DND-41 (cell line): ENCODE measurements around the gene ENDOG.
A peak's percentile ranks its signal among the peaks of the same experiment; 100 is the strongest.
"Not testable (repeated sequence)": the region's sequence is repeated elsewhere in the genome, so short reads cannot be mapped to it uniquely, and the experiment has no call there.

Experiments
- ATAC-seq: fragments of 200-7000 bp; cut with Tn5 transposase; 3 replicates; pipeline ENCODE4 v1.9.1; 2021; ENCODE audit warnings: low read depth; ENCODE audit not compliant: insufficient read depth
- DNase-seq: peaks from one replicate; pipeline ENCODE4 v3.0.0-alpha.2; 2020
- H2AFZ ChIP-seq: 2 replicates; pipeline ENCODE4 v1.6.0; 2012; ENCODE audit warnings: low read depth, low read length
- H3K27ac ChIP-seq: 2 replicates; pipeline ENCODE4 v1.5.1; 2012; ENCODE audit warnings: low read length, inconsistent platforms
- H3K27me3 ChIP-seq: fragments of 200-600 bp; sonication (generic); 2 replicates; pipeline ENCODE4 v1.6.0; 2012; ENCODE audit warnings: low read length, mild to moderate bottlenecking, inconsistent platforms; ENCODE audit not compliant: insufficient read depth, poor library complexity
- H3K36me3 ChIP-seq: 2 replicates; pipeline ENCODE4 v1.5.1; 2012; ENCODE audit warnings: low read length, inconsistent platforms; ENCODE audit not compliant: insufficient read depth
- H3K4me1 ChIP-seq: 2 replicates; pipeline ENCODE4 v1.5.1; 2012; ENCODE audit warnings: mild to moderate bottlenecking, low read length; ENCODE audit not compliant: insufficient read depth
- H3K4me2 ChIP-seq: 2 replicates; pipeline ENCODE4 v1.6.0; 2012; ENCODE audit warnings: mild to moderate bottlenecking, moderate library complexity, low read length, inconsistent platforms; ENCODE audit not compliant: insufficient read depth
- H3K4me3 ChIP-seq, 2 experiments: fragments of 200-600 bp in 1 of 2; shearing (Covaris generic) in 1 of 2; 2 replicates each; pipeline ENCODE4 v1.5.1; 2012 to 2016; ENCODE audit warnings: inconsistent platforms in 2 of 2, low read length in 2 of 2, mild to moderate bottlenecking in 2 of 2, low read depth in 1 of 2, moderate library complexity in 1 of 2
- H3K79me2 ChIP-seq: 2 replicates; pipeline ENCODE4 v1.6.0; 2012; ENCODE audit warnings: low read length, inconsistent platforms; ENCODE audit not compliant: insufficient read depth
- H3K9ac ChIP-seq: 2 replicates; pipeline ENCODE4 v1.6.0; 2012; ENCODE audit warnings: low read depth, mild to moderate bottlenecking, inconsistent platforms, low read length, moderate library complexity
- H3K9me3 ChIP-seq: 2 replicates; pipeline ENCODE4 v1.5.1; 2012; ENCODE audit warnings: low read length, moderate library complexity, mild to moderate bottlenecking, inconsistent platforms; ENCODE audit not compliant: insufficient read depth, severe bottlenecking
- H4K20me1 ChIP-seq: 2 replicates; pipeline ENCODE4 v1.6.0; 2012; ENCODE audit warnings: low read length; ENCODE audit not compliant: insufficient read depth
- CTCF ChIP-seq: IDR thresholded peaks from 2 replicates; pipeline ENCODE4 v1.5.1; 2012; ENCODE audit warnings: borderline replicate concordance, low read length, moderate library complexity, mild to moderate bottlenecking; ENCODE audit not compliant: poor library complexity, severe bottlenecking; ENCODE audit errors: extremely low read depth
- EZH2 ChIP-seq: IDR thresholded peaks from 3 replicates; pipeline ENCODE4 v1.6.1; 2012; ENCODE audit warnings: borderline replicate concordance, low read depth, mild to moderate bottlenecking, moderate library complexity, low read length, inconsistent platforms; ENCODE audit not compliant: severe bottlenecking

Gene ENDOG

DNA sequence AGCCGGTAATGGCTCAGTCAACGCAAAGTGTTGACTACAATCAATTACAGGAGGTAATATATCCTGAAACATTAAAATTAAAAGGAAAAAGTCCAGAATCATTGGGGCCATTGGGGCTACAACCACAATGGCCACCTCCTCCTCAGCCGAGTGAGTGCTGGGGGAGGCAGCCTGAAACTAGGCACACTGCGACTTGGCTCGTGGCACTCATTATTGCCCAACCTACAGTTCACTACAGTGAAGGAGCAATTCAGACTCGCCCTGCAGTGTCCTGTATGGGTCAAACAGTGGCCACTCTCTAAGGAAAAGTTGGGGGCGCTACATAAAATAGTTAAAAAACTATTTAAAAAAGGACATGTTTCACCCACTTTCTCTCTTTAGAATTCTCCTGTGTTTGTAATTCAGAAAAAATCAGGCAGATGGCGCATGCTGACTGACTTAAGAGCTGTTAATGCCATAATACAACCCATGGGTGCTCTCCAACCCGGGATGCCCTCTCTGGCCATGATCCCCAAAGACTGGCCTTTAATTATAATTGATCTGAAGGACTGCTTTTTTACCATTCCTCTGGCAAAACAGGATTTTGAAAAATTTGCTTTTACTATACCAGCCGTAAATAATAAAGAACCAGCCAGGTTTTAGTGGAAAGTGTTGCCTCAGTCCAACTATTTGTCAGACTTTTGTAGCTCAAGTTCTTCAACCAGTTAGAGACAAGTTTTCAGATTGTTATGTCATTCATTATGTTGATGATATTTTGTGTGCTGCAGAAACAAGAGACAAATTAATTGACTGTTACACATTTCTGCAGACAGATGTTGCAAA, 33.7 kb downstream of the ENDOG start:
- DNase-seq = peak; percentile 13
- not testable (repeated sequence) for ATAC-seq, H3K36me3 ChIP-seq, H3K9ac ChIP-seq, H3K79me2 ChIP-seq, H3K4me1 ChIP-seq, H3K27me3 ChIP-seq, H3K27ac ChIP-seq, H3K9me3 ChIP-seq, H3K4me3 ChIP-seq, H4K20me1 ChIP-seq, H2AFZ ChIP-seq, H3K4me2 ChIP-seq
- peak; percentile 41 for TF ChIP-seq CTCF

GRCh38 chr9:128852646-128853045, 34.3 kb downstream of the ENDOG start:
- H3K27ac ChIP-seq, H3K9ac ChIP-seq, ATAC-seq, H3K4me3 ChIP-seq, H3K36me3 ChIP-seq, H3K9me3 ChIP-seq, DNase-seq, H2AFZ ChIP-seq, H3K79me2 ChIP-seq, H3K27me3 ChIP-seq, H3K4me2 ChIP-seq, H4K20me1 ChIP-seq, H3K4me1 ChIP-seq: not testable (repeated sequence)

DNA sequence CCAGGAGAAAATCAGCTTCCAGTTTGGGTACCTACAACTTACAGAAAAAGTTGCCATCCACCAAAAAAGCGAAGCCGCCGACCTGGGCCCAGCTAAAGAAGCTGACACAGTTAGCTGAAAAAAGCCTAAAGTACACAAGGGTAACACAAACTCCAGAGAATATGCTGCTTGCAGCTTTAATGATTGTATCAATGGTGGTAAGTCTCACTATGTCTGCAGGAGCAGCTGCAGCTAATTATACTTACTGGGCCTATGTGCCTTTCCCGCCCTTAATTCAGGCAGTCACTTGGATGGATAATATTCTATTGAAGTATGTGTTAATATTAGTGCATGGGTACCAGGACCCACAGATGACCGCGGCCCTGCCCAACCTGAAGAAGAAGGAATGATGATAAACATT, 36.2 kb downstream of the ENDOG start:
- ATAC-seq, H3K27me3 ChIP-seq, DNase-seq, H3K9ac ChIP-seq, H3K9me3 ChIP-seq, H3K4me2 ChIP-seq, H3K79me2 ChIP-seq, H3K27ac ChIP-seq, H3K36me3 ChIP-seq, H3K4me3 ChIP-seq, H2AFZ ChIP-seq, H3K4me1 ChIP-seq, H4K20me1 ChIP-seq: not testable (repeated sequence)

- H3K79me2 ChIP-seq, DNase-seq, H3K27me3 ChIP-seq, ATAC-seq, H3K9ac ChIP-seq, H4K20me1 ChIP-seq, H3K4me1 ChIP-seq, H3K4me2 ChIP-seq, H3K4me3 ChIP-seq, H3K9me3 ChIP-seq, H2AFZ ChIP-seq, H3K36me3 ChIP-seq, H3K27ac ChIP-seq: not testable (repeated sequence)
These were observed 40.2 kb downstream of the ENDOG start for GRCh38 chr9:128858476-128858875.

- Histone ChIP-seq H3K4me2 (no peak overlapping the region), H3K79me2 (no peaks in the 10 kb centered on the region), H3K4me1 (0 out of 2 replicates have a peak, but pooled peaks cover 2% of the 10 kb centered on the region), H2AFZ (no peak overlapping the region), H4K20me1 (no peaks in the 10 kb centered on the region), H3K9ac (no peak overlapping the region), H3K27me3 (no peaks in the 10 kb centered on the region), H3K9me3 (no peaks in the 10 kb centered on the region), H3K4me3 (no peak overlapping the region), H3K27ac (no peak overlapping the region), H3K36me3 (no peaks in the 10 kb centered on the region)
- no peak for ATAC-seq
- no peak for DNase-seq
- TF ChIP-seq CTCF = no peak
- no peak for TF ChIP-seq EZH2
These were observed 42.6 kb downstream of the ENDOG start for GRCh38 chr9:128860937-128861336.
